SK-N-SH (cell line): ENCODE results near the gene RPL27. TPM values are rescaled to one million over a fixed set of nuclear protein-coding genes. Genes with fewer than 3 reads are reported as not detected.

ENCODE experiments used
- CTCF ChIA-PET: fragments of 300-600, 350-600 bp; formaldehyde crosslinking; extraction: SDS; loops from one replicate; lab custom pipeline; 2021; lab: Yijun Ruan, JAX
- POLR2A ChIA-PET: fragments of 350-600 bp; sonication (Branson Sonifier 250); formaldehyde crosslinking; extraction: SDS; loops from one replicate; lab custom pipeline; 2020; ENCODE audit warnings: antibody characterized with exemption, inconsistent platforms; lab: Yijun Ruan, JAX
- DNase-seq: peaks from one replicate; pipeline ENCODE4 v3.0.0; 2012
- H2AFZ ChIP-seq: fragments of 200-600 bp; sonication (generic); 2 replicates; pipeline ENCODE4 v1.8.1; 2016; ENCODE audit warnings: antibody characterized with exemption, mild to moderate bottlenecking, low read depth
- H3F3A ChIP-seq: fragments of 200-600 bp; sonication (generic); replicated peaks from 2 replicates; pipeline ENCODE3; 2016; ENCODE audit warnings: antibody characterized with exemption, mild to moderate bottlenecking; ENCODE audit not compliant: insufficient read depth
- H3K27ac ChIP-seq, 2 experiments: fragments of 200-500 bp in 1 of 2; fragments of 200-600 bp in 1 of 2; sonication (Bioruptor generic) in 1 of 2; sonication (generic), shearing (Covaris generic) in 1 of 2; 2 replicates each; pipeline versions ENCODE4 v1.5.1 to v1.6.1; 2014 to 2016; ENCODE audit warnings: low read depth in 2 of 2, inconsistent platforms in 1 of 2, low read length in 1 of 2, mild to moderate bottlenecking in 1 of 2, mixed read lengths in 1 of 2
- H3K27me3 ChIP-seq: fragments of 200-600 bp; sonication (generic), shearing (Covaris generic); 2 replicates; pipeline ENCODE4 v1.6.1; 2016; ENCODE audit warnings: mixed run types; ENCODE audit not compliant: insufficient read depth
- H3K36me3 ChIP-seq, 2 experiments: fragments of 200-500 bp in 1 of 2; fragments of 200-600 bp in 1 of 2; sonication (Bioruptor generic) in 1 of 2; sonication (generic) in 1 of 2; replicated peaks in 1 of 2; 2 replicates each; pipeline versions ENCODE3 to v1.5.1; 2014 to 2016; ENCODE audit warnings: low read length in 1 of 2, mild to moderate bottlenecking in 1 of 2; ENCODE audit not compliant: insufficient read depth in 2 of 2, control insufficient read depth in 1 of 2
- H3K4me1 ChIP-seq, 2 experiments: fragments of 200-500 bp in 1 of 2; fragments of 200-600 bp in 1 of 2; sonication (Bioruptor generic) in 1 of 2; sonication (generic), shearing (Covaris generic) in 1 of 2; 2 replicates each; pipeline versions ENCODE4 v1.5.1 to v1.6.1; 2014 to 2016; ENCODE audit warnings: low read depth in 1 of 2, low read length in 1 of 2, mixed run types in 1 of 2; ENCODE audit not compliant: insufficient read depth in 2 of 2, control insufficient read depth in 1 of 2
- H3K4me2 ChIP-seq: fragments of 200-600 bp; sonication (generic), shearing (Covaris generic); 2 replicates; pipeline ENCODE4 v1.6.1; 2017; ENCODE audit warnings: mixed run types
- H3K4me3 ChIP-seq, 2 experiments: fragments of 200-500 bp in 1 of 2; fragments of 200-600 bp in 1 of 2; sonication (Bioruptor generic) in 1 of 2; sonication (generic), shearing (Covaris generic) in 1 of 2; 2 replicates each; pipeline versions ENCODE4 v1.5.1 to v1.8.1; 2014 to 2016; ENCODE audit warnings: low read depth in 2 of 2, inconsistent platforms in 1 of 2, low read length in 1 of 2, mild to moderate bottlenecking in 1 of 2, mixed read lengths in 1 of 2, moderate library complexity in 1 of 2
- H3K79me2 ChIP-seq: fragments of 200-600 bp; sonication (generic); 2 replicates; pipeline ENCODE4 v1.8.1; 2017; ENCODE audit warnings: mild to moderate bottlenecking; ENCODE audit not compliant: insufficient read depth
- H3K9ac ChIP-seq: fragments of 200-600 bp; sonication (generic); 2 replicates; pipeline ENCODE4 v1.6.1; 2017; ENCODE audit warnings: mixed run types
- H3K9me2 ChIP-seq: fragments of 200-600 bp; sonication (generic); 2 replicates; pipeline ENCODE4 v1.6.1; 2017; ENCODE audit warnings: mixed run types
- H3K9me3 ChIP-seq: fragments of 200-600 bp; sonication (generic); 2 replicates; pipeline ENCODE4 v1.6.1; 2017; ENCODE audit warnings: mixed run types, mild to moderate bottlenecking, moderate library complexity
- H4K20me1 ChIP-seq: fragments of 200-600 bp; sonication (generic); 2 replicates; pipeline ENCODE4 v1.6.1; 2017; ENCODE audit warnings: mild to moderate bottlenecking, mixed run types; ENCODE audit not compliant: insufficient read depth
- ELF1 ChIP-seq: IDR thresholded peaks from 2 replicates; pipeline ENCODE4 v1.4.0; 2012
- EP300 ChIP-seq, 2 experiments: IDR thresholded peaks; 2 replicates each; pipeline versions ENCODE4 v1.4.0 to v1.6.1; 2012; ENCODE audit warnings: borderline replicate concordance in 1 of 2, low read depth in 1 of 2, low read length in 1 of 2
- EZH2phosphoT487 ChIP-seq: fragments of 200-600 bp; sonication (generic); IDR thresholded peaks from 2 replicates; pipeline ENCODE4 v1.6.1; 2017; ENCODE audit warnings: low read depth, mixed run types, mild to moderate bottlenecking, antibody characterized with exemption, moderate library complexity, borderline replicate concordance
- GABPA ChIP-seq: IDR thresholded peaks from 2 replicates; pipeline ENCODE4 v1.4.0; 2012; ENCODE audit warnings: low read depth, mild to moderate bottlenecking
- GATA2 ChIP-seq: sonication (generic); formaldehyde crosslinking; IDR thresholded peaks from 2 replicates; pipeline ENCODE4 v1.5.0; 2020; ENCODE audit warnings: mild to moderate bottlenecking, missing genetic modification reagents
- IRF3 ChIP-seq: fragments of 150-350 bp; IDR thresholded peaks from 2 replicates; pipeline ENCODE4 v1.6.1; 2016; ENCODE audit warnings: mild to moderate bottlenecking, low read depth, low read length
- MEF2A ChIP-seq: IDR thresholded peaks from 2 replicates; pipeline ENCODE4 v1.4.0; 2012; ENCODE audit warnings: low read depth, borderline replicate concordance
- NRF1 ChIP-seq: IDR thresholded peaks from 2 replicates; pipeline ENCODE4 v1.6.1; 2012; ENCODE audit warnings: low read depth, mild to moderate bottlenecking, low read length
- RAD21 ChIP-seq: IDR thresholded peaks from 2 replicates; pipeline ENCODE4 v1.6.1; 2012; ENCODE audit warnings: mild to moderate bottlenecking, low read length
- REST ChIP-seq: IDR thresholded peaks from 2 replicates; pipeline ENCODE4 v1.6.1; 2012; ENCODE audit warnings: mild to moderate bottlenecking, low read depth, low read length, moderate library complexity
- SIN3A ChIP-seq: IDR thresholded peaks from 2 replicates; pipeline ENCODE4 v1.6.1; 2012; ENCODE audit warnings: low read depth, mild to moderate bottlenecking, low read length, moderate library complexity, borderline replicate concordance
- USF1 ChIP-seq: IDR thresholded peaks from 2 replicates; pipeline ENCODE4 v1.4.0; 2012; ENCODE audit warnings: low read depth, borderline replicate concordance
- ZBTB33 ChIP-seq: IDR thresholded peaks from 2 replicates; pipeline ENCODE4 v1.4.0; 2012; ENCODE audit warnings: low read depth, borderline replicate concordance
- WGBS: methylation state at CpG from one replicate; pipeline ENCODE4 v1.1.6; 2017; ENCODE audit warnings: low lambda C conversion rate; 5-methylcytosine and 5-hydroxymethylcytosine counted together
- polyA plus RNA-seq, 3 experiments: library from polyadenylated mRNA; depleted of rRNA; stranded (reverse); fragments of >200 nt; gene quantifications; 2 replicates each; pipeline ENCODE4 v1.2.3, GENCODE V29; 2012

The RPL27 gene
- polyA plus RNA-seq, 1 of the 3 experiments (the other 2 are of a cell fraction): 6,383 TPM

GRCh38 chr17:43042025-43042628, 43.9 kb downstream of the RPL27 start:
- no peaks in the 10 kb centered on the region for H3K9me2 ChIP-seq
- H2AFZ ChIP-seq: no peak overlapping the region
- no peaks in the 10 kb centered on the region for H4K20me1 ChIP-seq
- H3K27ac ChIP-seq: no peak overlapping the region
- H3F3A ChIP-seq: no peaks in the 10 kb centered on the region
- TF ChIP-seq GATA2 (peak; percentile 40), ZBTB33 (no peak)
- no peaks in the 10 kb centered on the region for H3K9me3 ChIP-seq
- ChIA-PET POLR2A (no interaction called here), CTCF (interaction anchor here (0.9 to 1.7 kb wide), 4 partner anchors 15 to 127 kb away, joined by 3 to 6 read pairs (median 3); no protein-coding TSS in a partner anchor)
- H3K4me2 ChIP-seq: no peak overlapping the region; the same call in 1 of the 2 replicates
- WGBS: 82% methylated on average over 5 of the region's 5 CpGs
- H3K79me2 ChIP-seq: no peaks in the 10 kb centered on the region
- no peak overlapping the region for H3K9ac ChIP-seq
- H3K4me3 ChIP-seq: no peak overlapping the region
- H3K4me1 ChIP-seq: peaks cover 0 to 5% of the 10 kb centered on the region in 2 experiments; a peak in 1 of 4 replicates
- no peaks in the 10 kb centered on the region for H3K27me3 ChIP-seq
- DNase-seq: no peak
- H3K36me3 ChIP-seq: peaks cover 0 to 2% of the 10 kb centered on the region in 2 experiments

- no peaks in the 10 kb centered on the region for H3F3A ChIP-seq
- H3K4me1 ChIP-seq: peaks cover 0 to 5% of the 10 kb centered on the region in 2 experiments; a peak in 1 of 4 replicates
- no peak overlapping the region for H3K4me3 ChIP-seq
- no peak overlapping the region for H2AFZ ChIP-seq
- DNase-seq: no peak
- no peak overlapping the region for H3K9ac ChIP-seq
- ChIA-PET POLR2A (no interaction called here), CTCF (interaction anchor here (1.5 kb wide), 1 partner anchor 16 kb away, joined by 3 read pairs; no protein-coding TSS in a partner anchor)
- H4K20me1 ChIP-seq: no peaks in the 10 kb centered on the region
- H3K9me2 ChIP-seq: no peaks in the 10 kb centered on the region
- H3K27me3 ChIP-seq: no peaks in the 10 kb centered on the region
- H3K9me3 ChIP-seq: no peaks in the 10 kb centered on the region
- no peak overlapping the region for H3K4me2 ChIP-seq
- no peak overlapping the region for H3K27ac ChIP-seq
- no peaks in the 10 kb centered on the region for H3K79me2 ChIP-seq
- peaks cover 0 to 2% of the 10 kb centered on the region in 2 experiments for H3K36me3 ChIP-seq
- TF ChIP-seq GABPA: no peak
- no peak for TF ChIP-seq MEF2A
- TF ChIP-seq RAD21: no peak
These were observed 45.1 kb downstream of the RPL27 start for GRCh38 chr17:43043307-43043706.

GRCh38 chr17:43044024-43044423, 45.8 kb downstream of the RPL27 start:
- Histone ChIP-seq H3K27me3 (no peaks in the 10 kb centered on the region), H3K4me3 (no peak overlapping the region), H3K9ac (no peak overlapping the region), H3K36me3 (peaks cover 0 to 2% of the 10 kb centered on the region in 2 experiments), H3K9me3 (no peaks in the 10 kb centered on the region), H4K20me1 (no peaks in the 10 kb centered on the region), H3K79me2 (no peaks in the 10 kb centered on the region), H3F3A (no peaks in the 10 kb centered on the region), H2AFZ (no peak overlapping the region), H3K27ac (no peak overlapping the region), H3K4me1 (peaks cover 0 to 5% of the 10 kb centered on the region in 2 experiments; a peak in 1 of 4 replicates), H3K4me2 (no peak overlapping the region), H3K9me2 (no peaks in the 10 kb centered on the region)
- CTCF ChIA-PET: no interaction called here
- DNase-seq: no peak
- POLR2A ChIA-PET: no interaction called here
- WGBS: 93% methylated on average over 4 of the region's 4 CpGs
- TF ChIP-seq ELF1: no peak
- no peak for TF ChIP-seq USF1
- TF ChIP-seq EZH2phosphoT487: no peak
- TF ChIP-seq NRF1: no peak
- TF ChIP-seq MEF2A: no peak
- TF ChIP-seq IRF3: no peak
- no peak for TF ChIP-seq SIN3A
- no peak for TF ChIP-seq GABPA
- TF ChIP-seq REST: no peak
- TF ChIP-seq EP300 (IDR thresholded peaks at IDR 0.05; ENCODE audit: borderline replicate concordance in 1 of 2, low read depth in 1 of 2, low read length in 1 of 2): no peak
